GM19438 (cell line): Measurements from ENCODE around the gene PRSS37.
"Not testable (repeated sequence)": the region's sequence is repeated elsewhere in the genome, so short reads cannot be mapped to it uniquely, and the experiment has no call there.

ENCODE experiments used
- ATAC-seq: cut with Tn5 transposase; IDR thresholded peaks from one replicate; pipeline ENCODE4 v1.9.1; 2021; ENCODE audit warnings: low read depth; ENCODE audit not compliant: unreplicated experiment

The PRSS37 gene, protein sequence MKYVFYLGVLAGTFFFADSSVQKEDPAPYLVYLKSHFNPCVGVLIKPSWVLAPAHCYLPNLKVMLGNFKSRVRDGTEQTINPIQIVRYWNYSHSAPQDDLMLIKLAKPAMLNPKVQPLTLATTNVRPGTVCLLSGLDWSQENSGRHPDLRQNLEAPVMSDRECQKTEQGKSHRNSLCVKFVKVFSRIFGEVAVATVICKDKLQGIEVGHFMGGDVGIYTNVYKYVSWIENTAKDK

GRCh38 chr7:141841385-141841784 is at the start of gene PRSS37:
Gene PRSS37, minus strand, starts transcription at chr7:141841485. Its CDS starts 436 bp downstream, at chr7:141841049.
- no peak for ATAC-seq

GRCh38 chr7:141889321-141889720 is 48.0 kb upstream of the PRSS37 start:
- ATAC-seq, result no peak

DNA sequence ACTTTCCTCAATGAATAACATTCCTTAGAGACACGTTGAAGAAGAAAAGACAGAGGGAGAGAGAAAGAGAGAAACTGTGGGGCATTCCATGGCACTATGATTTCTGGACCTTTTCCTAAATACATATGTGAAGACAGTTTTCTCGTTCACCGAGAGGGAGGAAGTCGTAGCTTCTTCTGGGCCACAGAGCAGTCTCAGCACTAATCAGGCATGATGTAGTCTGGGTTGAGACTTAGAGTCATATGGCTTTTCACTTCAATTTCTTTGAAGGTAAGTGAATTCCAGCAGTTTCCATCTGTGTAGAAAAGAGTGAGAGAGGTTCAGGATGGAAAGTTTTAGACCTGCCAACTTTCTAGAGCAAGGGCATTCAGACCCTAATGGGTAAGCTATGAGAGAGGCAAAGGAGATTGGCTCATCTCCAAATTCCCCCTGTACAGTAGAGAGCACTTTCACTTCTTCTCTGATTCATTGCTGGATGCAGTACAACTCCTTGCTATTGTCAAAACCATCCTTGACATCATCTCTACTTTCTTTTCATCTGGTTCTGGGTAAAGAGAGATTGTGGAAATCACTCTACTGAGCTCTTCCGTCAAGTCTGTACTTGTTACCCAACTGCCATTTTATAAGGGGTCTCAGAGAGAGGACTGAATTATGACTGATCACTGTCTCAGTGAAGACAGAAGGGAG is 43.4 kb upstream of the PRSS37 start:
- no peak for ATAC-seq

GRCh38 chr7:141880960-141881359 is 39.7 kb upstream of the PRSS37 start:
- ATAC-seq, result no peak

DNA sequence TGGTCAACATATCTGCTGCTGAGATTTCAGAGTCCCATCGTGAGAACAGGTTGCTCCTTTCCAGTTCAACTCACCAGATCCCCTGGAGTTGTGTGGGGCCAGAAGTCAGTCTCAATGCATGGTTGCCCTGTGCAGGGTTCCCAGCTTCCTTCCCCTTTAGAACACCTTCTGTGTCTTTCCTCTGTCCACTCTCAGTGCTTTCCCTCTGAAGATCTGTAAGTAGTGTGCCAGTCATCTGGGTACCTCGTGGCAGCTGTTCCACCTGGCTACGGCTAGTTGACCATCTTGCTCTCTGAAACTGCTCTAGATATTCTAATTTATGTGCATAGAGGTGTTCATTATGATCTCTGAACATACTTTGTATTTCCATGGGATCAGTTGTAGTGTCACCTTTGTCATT is 36.1 kb upstream of the PRSS37 start:
- no peak for ATAC-seq

DNA sequence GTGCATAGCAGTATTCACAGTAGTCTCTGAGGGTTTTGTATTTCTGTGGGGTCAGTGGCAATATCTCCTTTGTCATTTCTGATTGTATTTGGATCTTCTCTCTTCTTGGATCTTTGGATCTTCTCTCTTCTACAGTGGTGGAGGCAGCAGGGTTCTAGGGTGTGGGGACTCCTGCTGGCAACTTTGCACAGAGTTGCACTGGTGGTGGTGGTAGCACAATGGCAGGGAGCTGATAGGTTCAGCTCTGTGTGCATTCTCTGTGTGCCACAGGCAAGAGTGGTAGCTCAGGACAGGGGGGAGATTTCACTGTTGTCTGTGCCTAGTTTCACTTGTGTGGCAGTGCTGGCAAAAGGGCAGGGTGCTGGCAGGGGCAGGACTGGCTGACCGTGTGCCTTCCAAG is 35.1 kb upstream of the PRSS37 start:
- ATAC-seq, result no peak

DNA sequence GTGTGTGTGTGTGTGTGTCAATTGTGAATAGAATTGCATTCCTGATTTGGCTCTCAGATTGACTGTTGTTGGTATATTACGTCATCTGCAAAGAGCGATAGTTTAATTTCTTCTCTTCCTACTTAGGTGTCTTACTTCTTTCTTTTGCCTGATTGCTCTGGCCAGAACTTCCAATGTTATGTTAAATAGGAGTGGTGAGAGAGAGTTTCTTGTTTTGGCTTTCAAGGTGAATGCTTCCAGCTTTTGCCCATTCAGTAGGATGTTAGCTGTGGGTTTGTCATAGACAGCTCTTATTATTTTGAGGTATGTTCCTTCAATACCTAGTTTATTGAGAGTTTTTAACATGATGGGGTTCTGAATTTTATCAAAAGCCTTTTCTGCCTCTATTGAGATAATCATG is 34.2 kb upstream of the PRSS37 start:
- no peak for ATAC-seq

DNA sequence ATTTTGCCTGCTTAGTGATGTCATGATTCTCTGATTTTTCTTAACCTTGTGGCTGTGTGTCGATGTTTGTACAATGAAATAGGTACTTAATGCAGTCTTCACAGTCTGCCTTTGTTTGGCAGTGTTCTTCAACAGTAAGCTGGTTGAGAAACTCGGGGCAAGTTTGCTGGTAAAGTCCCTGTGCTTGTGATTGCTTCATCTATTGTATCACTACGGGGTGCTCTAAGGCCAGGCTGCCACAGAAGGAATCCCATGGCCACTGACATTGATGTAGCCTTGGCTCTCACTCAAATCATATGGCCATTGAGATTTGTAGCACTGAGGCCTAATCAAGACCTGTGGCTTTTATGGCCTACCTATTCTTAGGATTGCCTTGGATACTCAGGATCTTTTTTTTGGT is 33.5 kb upstream of the PRSS37 start:
- ATAC-seq, result no peak

- ATAC-seq, result no peak
Observed at GRCh38 chr7:141872931-141873330, 31.6 kb upstream of the PRSS37 start.

DNA sequence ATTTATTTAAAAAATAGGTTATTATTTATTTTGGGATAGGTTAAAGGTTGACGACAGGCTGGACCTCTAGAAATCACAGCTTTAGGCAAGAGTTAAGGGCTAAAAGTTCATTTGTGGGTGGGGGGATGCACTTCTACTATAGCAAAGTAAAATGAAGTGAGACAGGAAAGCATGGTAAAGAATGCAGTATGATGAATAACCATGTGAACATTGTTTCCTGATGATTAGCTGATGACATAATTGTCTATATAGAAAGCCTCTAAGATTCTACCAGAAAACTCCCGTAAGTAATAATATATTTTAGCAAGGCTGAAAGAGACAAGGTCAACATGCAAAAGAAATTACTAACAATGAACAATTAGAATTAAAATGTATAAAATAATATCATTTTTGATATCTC is 25.7 kb upstream of the PRSS37 start:
- ATAC-seq, result no peak

DNA sequence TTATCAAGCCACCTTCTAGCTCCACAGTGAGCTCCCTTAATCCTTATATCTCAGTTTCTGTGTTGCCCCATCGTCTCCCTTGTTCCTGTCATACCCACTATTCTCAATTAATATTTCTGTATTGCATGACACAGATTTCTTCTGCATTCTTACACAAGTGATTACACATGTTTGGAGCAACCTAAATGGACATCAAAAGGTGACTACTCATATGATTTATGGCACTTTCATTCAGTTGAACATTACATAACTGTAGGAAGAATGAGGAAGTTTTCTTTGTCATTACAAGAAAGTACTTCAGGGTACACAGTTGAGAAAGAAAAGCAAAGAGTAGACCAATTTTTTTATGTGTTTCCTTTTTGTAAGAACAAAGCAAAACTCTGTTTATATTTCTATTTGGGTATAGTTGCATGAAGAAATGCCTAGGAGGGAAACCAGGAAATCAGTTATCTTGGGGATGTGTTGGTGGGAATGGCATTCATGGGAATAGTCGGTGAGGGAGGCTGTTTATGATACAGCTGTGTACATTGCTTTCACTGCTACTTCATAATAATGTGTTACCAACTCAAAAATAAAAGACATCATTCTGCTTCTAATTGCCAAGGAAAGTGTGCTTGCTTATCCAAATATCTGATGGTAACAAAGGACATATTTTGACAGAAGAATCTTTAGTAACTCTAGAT is 23.6 kb upstream of the PRSS37 start:
- ATAC-seq, result no peak

GRCh38 chr7:141860207-141860606 is 18.9 kb upstream of the PRSS37 start:
- no peak for ATAC-seq

GRCh38 chr7:141847996-141848395 is 6.7 kb upstream of the PRSS37 start:
- no peak for ATAC-seq

DNA sequence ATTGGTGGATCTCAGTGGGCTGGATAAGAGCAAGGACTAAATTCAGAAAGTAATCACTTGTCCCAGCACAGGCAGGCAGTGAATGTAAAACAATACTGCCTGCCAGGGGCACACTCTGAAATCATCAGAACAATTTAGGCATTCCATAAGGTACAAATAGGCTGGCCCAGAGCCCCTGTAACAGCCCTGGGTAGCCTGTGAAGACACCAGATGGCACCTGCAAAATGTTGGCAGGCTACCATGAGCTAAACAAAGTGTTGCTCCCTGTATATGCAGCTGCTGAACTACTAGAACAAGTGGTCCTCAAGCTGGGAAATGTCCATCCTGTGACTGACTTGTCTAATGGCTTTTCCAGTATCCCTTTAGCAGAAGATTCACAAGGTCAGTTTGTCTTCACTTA is 3.0 kb upstream of the PRSS37 start:
- ATAC-seq, result no peak

- ATAC-seq, result no peak
Observed at GRCh38 chr7:141842904-141843303, 1.6 kb upstream of the PRSS37 start.

GRCh38 chr7:141840708-141841107 is 577 bp downstream of the PRSS37 start:
- ATAC-seq, result no peak

DNA sequence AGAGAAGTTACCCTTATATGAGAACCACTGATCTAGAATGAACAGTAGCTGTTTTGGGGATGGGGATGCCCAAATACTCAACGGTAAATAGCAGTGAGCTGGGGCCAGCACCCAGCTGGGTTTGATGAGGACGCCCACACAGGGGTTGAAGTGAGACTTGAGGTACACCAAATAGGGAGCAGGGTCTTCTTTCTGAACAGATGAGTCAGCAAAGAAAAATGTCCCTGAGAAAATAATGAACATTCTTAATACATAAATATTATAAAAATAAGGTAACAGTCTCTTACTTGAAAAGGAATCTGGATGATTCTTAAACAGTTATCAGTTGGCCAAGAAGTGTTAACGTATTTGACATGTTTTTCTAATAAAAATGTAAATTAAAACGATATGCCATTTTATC is 2.0 kb downstream of the PRSS37 start:
- no peak for ATAC-seq

DNA sequence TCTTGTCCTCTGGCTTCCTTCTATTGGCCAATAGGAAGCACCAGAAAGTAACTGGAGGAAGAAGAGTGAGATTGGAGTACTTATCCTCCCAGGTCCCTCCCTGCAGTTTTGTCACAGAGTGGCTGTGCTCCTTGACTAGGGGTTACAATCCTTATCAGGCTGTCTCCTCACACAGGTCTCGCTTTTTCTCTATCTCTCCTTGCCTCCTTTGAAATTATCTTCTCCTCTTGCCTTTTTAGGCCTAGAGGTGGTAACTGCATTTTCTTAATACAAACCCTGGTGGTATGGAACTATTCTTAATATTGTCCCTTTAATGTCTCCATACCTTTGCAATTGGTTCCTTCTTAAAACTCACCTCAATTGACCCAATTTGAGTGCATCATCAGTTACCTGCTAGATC is 2.7 kb downstream of the PRSS37 start:
- ATAC-seq, result no peak

GRCh38 chr7:141837683-141838082 is 3.6 kb downstream of the PRSS37 start:
- no peak for ATAC-seq

- ATAC-seq, result not testable (repeated sequence)
Observed at GRCh38 chr7:141822432-141822831, 18.9 kb downstream of the PRSS37 start.

- no peak for ATAC-seq
Observed at GRCh38 chr7:141820067-141820466, 21.2 kb downstream of the PRSS37 start.

DNA sequence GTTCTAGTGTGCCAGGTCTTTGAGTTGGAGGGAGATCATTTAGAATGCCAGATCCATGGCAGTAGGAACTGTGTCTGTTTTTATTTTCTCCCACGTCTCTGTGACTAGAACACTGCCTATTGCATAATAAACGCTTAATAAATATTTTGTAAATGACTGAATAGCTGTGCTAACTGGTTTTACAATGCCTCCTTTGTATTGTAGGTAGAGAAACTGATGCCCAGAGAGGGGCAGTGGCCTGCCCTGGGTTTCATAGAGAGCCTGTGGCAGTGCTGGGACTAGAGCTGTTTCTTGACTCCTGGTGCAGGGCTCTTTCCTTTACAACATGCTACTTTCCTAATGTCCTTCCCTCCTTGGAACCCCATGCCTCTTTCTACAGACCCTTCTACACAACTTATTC is 48.8 kb downstream of the PRSS37 start:
- ATAC-seq, result no peak
